HG02973 (cell line): ENCODE measurements around the gene ENO2.
A peak's percentile ranks its signal among the peaks of the same experiment; 100 is the strongest.
"Not testable (repeated sequence)": the region's sequence is repeated elsewhere in the genome, so short reads cannot be mapped to it uniquely, and the experiment has no call there.

Experiments used
- ATAC-seq: cut with Tn5 transposase; IDR thresholded peaks from one replicate; pipeline ENCODE4 v1.9.1; 2021; ENCODE audit warnings: moderate library complexity; ENCODE audit not compliant: unreplicated experiment

The ENO2 gene

GRCh38 chr12:6886206-6886999 lies 28.0 kb upstream of the ENO2 start:
- not testable (repeated sequence) for ATAC-seq

DNA sequence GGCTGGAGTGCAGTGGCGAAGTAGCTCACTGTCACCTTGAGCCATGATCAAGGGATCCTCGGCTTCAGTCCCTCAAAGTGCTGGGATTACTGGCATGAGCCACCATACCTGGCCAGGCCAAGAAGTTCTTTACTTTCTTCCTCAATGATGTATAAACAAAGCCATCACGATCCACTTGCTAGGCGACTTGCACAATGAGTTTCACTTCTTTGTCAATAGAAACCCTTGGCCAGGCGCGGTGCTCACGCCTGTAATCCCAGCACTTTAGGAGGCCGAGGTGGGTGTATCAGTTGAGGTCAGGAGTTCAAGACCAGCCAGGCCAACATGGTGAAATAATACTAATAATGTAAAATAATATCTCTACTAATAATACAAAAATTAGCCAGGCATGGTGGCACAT lies 26.9 kb upstream of the ENO2 start:
- no peak for ATAC-seq

GRCh38 chr12:6888360-6888759 lies 26.0 kb upstream of the ENO2 start:
- no peak for ATAC-seq

DNA sequence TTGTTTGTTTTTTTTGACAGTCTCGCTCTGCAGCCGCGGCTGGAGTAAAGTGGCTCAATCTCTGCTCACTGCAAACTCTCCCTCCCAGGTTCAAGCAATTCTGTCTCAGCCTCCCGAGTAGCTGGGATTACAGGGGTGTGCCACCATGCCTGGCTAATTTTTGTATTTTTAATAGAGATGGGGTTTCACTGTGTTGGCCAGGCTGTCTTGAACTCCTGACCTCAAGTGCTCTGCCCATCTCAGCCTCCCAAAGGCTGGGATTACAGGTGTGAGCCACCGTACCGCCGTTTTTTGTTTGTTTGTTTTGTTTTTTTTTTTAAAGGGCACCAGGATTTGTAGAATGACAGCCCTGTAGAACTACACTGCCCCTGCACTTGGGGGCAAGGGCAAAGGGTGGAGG lies 25.6 kb upstream of the ENO2 start:
- not testable (repeated sequence) for ATAC-seq

- not testable (repeated sequence) for ATAC-seq
These were observed 24.4 kb upstream of the ENO2 start for GRCh38 chr12:6889775-6890573.

DNA sequence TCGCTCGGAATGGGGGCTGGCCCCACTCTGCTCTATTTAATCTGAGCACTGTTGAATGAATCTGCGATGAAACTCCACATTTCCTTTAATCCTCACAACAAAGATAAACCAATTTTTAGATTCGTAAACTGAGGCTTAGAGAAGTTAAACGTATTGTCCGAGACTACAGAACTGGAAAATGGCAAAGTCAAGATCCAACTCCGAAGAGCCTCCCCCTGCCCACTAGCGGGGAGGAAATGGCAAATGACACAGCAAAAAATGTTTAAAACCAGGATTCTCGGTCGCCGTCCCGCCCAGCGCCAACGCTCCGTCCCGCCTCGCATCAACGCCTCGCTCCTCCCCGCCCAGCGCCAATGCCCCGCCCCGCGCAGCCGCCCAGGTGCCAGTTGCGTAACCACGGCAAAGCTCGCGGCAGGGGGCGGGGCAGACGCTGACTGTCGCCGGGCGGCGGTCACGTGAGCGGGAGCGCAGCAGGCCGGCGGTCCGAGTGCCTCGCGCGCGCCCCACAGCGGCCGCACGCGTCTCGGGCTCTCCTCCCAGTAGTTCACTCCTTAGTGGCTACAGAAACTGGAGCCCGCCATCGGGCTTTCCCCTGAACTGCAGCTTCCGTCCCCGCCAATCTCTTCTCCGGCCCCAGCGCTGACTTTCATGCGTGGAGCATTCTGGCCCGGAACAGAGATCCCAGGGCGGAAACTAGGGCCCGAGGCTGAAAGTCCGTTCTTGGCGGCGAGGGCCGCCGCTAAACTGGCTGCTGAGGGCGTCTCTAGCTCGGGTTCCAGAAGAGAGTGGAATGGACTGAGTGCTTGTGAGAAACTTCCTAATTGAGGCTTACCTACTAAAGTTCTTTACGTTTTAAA lies 23.4 kb upstream of the ENO2 start:
- peak; percentile 91 for ATAC-seq

GRCh38 chr12:6891646-6892001 lies 22.8 kb upstream of the ENO2 start:
- no peak for ATAC-seq

DNA sequence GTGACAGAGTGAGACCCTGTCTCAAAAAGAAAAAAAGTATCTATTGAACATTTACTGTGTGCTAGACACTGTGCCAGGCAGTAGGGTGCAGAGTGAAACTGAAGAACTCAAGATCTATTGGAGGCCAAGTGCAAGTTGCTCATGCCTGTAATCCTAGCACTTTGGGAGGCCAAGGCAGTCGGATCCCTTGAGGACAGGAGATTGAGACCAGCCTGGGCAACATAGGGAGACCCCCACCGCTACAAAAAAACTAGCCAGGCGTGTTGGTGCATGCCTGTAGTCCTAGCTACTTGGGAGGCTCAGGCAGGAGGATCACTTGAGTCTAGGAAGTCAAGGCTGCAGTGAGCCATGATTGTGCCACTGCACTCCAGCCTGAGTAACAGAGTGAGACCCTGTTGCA lies 21.7 kb upstream of the ENO2 start:
- not testable (repeated sequence) for ATAC-seq

- ATAC-seq, result no peak
These were observed 20.1 kb upstream of the ENO2 start for GRCh38 chr12:6894321-6894720.

GRCh38 chr12:6896846-6897435 lies 17.4 kb upstream of the ENO2 start:
- no peak for ATAC-seq

- no peak for ATAC-seq
These were observed 15.0 kb upstream of the ENO2 start for GRCh38 chr12:6899427-6899826.

DNA sequence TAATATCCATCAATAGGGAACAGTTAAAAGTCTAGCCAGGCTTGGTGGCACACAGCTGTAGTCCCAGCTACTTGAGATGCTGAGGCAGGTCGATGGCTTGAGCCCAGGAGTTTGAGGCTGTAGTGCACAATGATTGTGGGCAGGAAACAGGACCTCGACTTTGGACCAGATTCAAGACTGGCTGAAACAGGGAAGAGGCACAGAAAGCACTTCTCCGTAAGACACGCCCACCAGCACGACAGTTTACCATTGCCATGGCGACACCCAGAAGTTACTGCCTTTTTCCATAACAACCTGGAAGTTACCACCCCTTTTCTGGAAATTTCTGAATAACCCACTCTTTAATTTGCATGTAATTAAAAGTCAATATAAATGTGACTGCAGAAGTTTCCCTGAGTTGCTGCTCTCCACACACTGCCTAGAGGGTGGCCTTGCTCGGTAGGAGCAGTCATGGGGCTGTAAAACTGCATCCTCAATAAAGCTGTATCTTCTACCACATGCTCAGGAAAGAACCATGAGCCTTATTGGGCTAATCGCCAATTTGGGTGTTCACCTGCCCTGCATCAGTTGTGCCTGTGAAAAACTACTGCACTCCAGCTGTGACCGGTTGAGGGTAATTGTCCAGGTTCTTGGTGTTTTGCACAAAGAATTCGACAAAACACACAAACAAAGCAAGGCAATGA lies 14.4 kb upstream of the ENO2 start:
- ATAC-seq, result no peak

DNA sequence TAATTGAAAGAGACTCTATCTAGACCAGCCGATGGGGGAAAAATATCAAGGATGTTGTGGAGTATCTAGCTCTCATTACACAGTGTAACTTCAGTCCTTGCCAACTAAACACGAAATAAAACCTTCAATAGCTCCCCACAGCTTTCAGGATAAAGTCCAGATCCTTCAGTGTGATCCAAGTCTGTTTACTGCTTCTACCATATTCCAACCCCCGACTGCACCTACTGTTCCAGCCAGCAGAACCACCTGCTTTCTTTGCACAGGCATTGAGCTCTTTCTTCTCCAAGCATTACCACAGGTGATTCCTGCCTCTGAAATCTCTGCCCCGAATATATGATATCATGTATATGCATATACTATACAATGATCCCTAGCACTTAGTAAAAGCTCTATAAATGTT lies 11.9 kb upstream of the ENO2 start:
- no peak for ATAC-seq

GRCh38 chr12:6903722-6904121 lies 10.7 kb upstream of the ENO2 start:
- no peak for ATAC-seq

GRCh38 chr12:6904280-6905276 lies 9.8 kb upstream of the ENO2 start, which contains the start of gene LRRC23:
Gene LRRC23, plus strand, starts transcription at chr12:6904822. Its CDS starts 812 bp downstream, at chr12:6905634.
- ATAC-seq, result peak; percentile 84

- no peak for ATAC-seq
These were observed 8.9 kb upstream of the ENO2 start for GRCh38 chr12:6905414-6906040.

DNA sequence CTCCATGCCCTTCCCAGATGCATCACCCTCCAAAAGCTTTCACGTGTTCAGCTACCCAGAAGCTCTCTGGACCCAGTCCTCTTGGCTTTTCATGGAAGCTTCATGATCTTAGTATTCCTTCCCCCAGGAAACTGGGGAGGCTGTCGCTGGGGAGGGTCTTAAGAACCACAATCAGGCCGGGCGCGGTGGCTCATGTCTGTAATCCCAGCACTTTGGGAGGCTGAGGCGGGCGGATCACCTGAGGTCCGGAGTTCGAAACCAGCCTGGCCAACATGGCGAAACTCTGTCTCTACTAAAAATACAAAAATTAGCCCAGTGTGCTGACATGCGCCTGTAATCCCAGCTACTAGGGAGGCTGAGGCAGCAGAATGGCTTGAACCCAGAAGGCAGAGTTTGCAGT lies 6.2 kb upstream of the ENO2 start:
- ATAC-seq, result not testable (repeated sequence)

DNA sequence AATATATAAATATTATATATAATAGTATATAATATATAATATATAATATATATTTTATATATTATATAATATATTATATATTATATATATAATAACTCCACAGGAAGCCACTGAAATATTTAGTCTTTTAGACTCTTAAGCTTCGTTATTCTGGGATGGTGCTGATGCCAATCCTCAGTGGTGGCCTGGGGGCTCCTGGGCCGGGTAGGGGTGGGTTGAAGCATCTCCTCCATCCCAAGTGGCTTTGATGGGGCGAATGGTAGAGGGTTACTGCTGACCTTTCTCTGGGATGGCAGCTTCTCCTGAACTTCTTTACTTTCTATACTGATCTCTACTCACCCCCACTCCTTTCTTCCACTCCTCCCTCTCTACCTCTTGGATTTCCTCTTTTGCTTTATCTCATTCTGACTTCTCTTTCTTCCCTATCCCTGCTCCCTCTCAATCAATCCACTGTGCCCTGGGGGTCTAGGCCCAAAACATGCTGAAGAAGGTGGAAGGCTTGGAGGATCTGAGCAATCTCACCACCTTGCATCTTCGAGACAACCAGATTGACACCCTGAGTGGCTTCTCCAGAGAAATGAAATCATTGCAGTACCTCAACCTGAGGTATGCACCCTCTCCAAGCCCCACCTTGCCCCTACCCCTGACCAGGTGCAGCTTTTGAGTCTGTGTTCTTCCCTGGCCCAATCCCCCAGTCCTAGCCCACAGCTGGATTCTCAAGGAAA lies 4.8 kb upstream of the ENO2 start:
- ATAC-seq, result no peak
